ENCODE measurements around the gene FOXF1.

Gene FOXF1

GRCh38 chr16:86492961-86493629 is 17.2 kb upstream of the FOXF1 start:
- DNase-seq (ENCODE audit: low read depth in 3 of 3), result no peak

- DNase-seq (ENCODE audit: low read depth in 3 of 3), result no peak
Measured at GRCh38 chr16:86494039-86494564, 16.2 kb upstream of the FOXF1 start.

GRCh38 chr16:86494565-86495356 is 15.6 kb upstream of the FOXF1 start:
- DNase-seq (ENCODE audit: low read depth in 3 of 3), result no peak

DNA sequence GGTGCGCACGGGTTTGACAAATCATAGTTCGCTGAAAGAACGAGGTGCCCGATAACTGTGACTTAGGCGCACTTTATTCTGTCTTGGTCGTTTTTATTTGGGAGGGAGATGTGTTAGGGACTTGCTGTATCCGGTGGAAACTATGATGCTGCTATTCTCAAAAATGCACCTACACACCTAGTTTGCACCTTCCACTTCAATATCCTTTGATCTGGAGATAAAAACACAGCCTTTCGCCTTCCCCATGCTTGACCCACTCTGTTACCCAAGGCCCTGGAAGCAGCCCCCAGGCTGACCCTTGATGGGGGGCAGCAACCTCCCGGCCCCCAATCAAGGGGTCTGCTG is 15.0 kb upstream of the FOXF1 start:
- DNase-seq (ENCODE audit: low read depth in 3 of 3), result no peak

DNA sequence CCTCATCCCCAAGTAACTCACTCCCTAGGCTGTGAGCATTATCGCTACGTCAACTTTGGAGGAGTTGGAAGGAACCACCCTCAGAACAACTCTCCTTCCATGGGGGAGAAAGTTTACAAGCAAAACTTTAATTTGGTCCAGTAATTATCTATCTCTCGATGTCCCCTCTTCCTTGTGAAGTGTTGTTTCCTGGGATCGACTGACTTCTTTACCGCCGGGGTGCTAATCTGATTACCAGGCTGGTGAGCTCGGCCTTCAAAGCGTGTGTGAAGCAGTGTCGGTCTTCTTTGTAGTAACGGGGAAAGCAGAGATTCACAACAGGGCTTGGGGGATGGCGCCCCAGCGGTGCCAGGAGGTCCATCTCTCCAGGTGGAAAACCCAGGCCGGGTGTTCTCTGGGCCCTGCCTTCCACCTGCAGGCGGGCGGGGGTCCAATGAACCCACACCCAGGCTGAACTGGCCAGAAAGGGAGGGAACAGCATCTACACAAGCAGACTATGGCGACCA is 14.5 kb upstream of the FOXF1 start:
- no peak for DNase-seq (ENCODE audit: low read depth in 3 of 3)

DNA sequence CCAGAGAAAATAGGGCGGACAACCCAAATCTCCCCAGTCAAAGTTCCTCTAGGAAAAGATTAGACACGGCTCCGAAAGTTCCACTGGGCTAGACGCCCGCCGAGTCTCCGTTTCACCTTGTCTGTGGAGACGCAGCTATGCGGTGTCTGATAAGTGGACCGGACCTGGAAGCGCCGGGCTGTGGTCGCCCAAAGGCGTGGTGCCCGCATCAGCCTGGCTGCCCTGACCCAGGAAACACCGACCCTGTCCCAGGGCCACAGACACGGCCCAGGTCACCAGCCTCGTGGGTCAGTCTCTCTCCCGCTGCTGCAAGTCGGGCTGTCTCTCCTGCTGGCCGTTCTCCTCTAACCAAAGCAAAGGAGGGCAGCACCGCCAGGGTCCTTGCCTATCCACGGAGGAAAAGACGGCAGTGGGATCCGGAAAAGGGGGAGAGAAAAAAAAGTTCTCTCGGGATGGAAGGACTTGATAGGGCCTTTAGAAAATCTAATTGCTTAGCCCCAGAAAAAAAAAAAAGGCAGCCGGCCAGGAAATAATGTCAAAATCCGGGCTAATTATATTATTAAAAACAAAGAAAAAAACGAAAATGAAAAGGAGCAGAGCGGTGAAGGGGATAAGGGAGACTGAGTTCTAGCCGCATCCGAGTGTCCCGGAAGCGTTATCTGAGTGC is 13.9 kb upstream of the FOXF1 start:
- DNase-seq (ENCODE audit: low read depth in 3 of 3), result no peak

- DNase-seq (ENCODE audit: low read depth in 3 of 3), result no peak
Measured at GRCh38 chr16:86496929-86497461, 13.3 kb upstream of the FOXF1 start.

GRCh38 chr16:86497551-86498021 is 12.7 kb upstream of the FOXF1 start:
- DNase-seq (ENCODE audit: low read depth in 3 of 3), result no peak

DNA sequence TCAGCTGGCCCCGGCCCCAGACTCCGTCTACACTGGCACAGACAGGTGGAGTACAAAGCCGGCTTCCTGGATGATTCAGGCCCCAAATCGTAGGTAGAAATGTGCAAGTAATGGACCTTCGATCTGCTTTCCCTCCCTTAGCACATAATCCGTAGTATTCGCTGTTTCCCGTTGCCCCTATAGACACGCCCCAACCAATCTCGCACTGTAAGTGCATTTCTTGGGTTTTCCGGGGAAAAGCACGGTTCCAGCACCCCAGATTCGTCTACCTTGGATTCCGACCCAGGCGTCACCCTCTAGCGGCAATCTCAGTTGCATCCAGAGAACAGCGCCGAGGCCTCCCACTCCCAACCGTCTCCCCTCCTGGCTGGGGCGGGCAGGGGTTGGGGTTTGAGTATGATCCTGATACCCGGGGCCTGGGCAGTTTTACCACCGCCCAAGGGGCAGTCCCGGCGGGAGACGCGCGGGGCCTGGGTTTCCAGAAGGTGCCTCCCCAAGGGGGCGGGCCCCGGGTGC is 12.1 kb upstream of the FOXF1 start:
- DNase-seq (ENCODE audit: low read depth in 3 of 3), result no peak

DNA sequence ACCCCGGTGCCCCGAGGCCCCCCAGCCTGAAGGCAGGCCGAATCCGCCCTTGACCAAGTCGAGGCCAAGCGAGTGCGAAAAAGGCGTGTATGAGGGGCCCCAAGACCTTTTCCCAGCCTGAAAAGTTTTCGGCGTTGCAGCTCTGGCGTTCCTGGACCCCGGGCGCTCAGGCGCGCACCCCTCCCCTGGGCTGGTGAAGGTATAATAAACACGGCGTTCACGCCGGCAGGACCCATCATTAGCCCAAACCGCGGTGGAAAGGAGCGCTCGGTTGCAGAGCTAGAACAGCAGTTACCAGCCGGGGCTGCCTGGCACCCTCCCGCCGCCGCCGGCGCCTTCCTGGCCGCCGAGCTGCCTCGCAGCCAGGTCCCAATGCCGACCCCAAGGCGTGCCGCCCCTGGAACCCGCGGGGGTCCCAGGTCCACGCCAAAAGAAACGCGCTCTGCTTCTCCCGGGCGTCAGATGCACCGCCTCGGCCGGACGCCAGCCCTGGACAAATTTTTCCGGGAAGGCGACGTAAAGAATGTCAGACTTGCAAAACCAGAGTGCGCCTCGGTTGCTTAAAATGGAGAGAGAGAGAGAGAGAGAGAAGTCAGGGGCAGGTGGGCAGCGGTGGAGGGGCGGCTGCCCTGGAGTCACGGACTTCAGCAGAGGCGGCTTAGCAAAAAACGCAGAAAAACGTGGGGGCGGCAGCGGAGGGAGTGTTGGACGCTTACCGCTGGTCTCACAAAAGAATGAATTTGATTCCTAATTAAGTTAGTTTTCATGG is 11.5 kb upstream of the FOXF1 start:
- no peak for DNase-seq (ENCODE audit: low read depth in 3 of 3)

GRCh38 chr16:86499440-86499786 is 10.9 kb upstream of the FOXF1 start:
- DNase-seq (ENCODE audit: low read depth in 3 of 3), result no peak

GRCh38 chr16:86499889-86500707 is 10.2 kb upstream of the FOXF1 start:
- DNase-seq (ENCODE audit: low read depth in 3 of 3), result no peak

GRCh38 chr16:86500708-86501510 is 9.4 kb upstream of the FOXF1 start:
- DNase-seq (ENCODE audit: low read depth in 3 of 3), result no peak

DNA sequence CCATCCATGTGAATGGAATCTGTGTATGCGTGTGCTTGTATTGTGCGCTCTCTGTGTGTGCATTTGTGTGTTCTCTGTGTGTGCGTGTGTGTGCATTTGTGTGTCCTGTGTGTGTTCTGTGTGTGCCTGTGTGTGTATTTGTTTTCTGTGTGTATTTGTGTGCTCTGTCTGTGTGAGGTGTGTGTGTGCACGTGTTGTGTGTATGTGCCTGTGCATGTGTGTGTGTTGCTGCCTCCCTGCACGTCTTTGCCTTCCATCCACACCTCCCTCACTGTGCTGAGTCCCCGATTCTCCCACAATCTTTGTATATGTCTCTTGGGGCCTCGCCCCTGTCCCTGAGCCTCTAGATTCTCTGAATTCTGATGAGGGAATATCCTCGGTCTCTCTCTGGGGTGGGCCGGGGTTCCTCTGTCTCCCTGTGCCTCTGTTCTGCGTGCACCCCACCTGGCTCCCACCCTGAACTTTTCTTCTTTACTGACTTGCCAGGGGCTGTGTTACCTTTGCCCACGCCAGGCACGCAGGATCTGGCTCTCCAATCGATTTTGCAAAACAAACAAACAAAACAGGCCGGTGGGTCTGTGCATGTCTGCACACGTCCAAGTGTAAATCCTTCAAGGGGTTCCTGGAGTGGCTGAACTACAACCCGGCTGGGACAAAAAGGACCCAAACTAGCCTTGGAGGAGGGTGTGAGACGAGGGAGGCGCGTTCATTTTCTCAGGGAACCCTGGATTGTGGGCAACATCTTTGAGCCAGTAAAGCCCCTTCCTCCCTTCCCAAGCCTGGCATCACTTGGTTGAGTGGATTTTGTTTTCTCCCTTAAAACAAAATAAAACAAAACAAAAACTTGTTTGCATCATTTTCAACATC is 8.1 kb upstream of the FOXF1 start:
- no peak for DNase-seq (ENCODE audit: low read depth in 3 of 3)

DNA sequence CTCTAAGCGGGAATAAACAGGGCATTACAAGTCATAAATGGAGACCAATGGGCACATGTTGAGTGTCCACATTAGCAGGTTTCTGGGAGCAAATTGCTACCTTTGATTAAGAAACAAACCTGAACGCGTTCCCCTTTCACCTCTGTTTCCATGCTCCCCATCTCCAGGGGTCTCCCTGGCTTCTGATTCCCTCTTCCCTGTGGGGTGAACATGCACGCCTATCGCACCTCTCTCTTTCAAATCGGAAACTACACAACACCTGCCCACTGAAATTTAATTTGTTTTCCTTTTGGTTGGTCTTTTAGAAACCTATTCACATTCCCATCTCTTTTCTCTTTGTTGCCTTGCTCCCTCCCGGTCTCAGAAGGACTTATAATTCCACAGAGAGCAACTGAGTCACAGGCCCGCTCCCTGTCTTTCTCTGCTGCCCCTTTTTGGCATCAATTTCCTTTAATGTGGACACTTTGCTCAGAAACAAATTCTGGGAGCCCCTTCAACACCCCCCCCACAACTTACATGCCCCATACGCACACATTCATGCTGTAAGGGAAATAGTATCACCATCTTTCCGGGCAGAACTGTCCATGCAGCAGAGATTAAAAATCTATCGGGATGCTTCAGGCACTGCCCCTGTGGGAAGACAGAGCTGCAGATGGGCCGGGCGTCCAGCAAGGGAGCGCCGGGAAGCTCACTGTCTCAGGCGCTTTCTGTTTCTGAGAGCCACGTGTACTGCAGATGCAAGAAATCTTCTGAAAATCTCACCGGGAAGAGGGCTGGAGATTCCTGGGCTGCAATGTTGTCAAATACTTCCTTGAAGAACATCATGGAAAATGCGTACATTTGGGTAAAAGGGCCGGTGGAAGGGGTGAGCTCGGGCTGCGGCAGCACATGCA is 7.2 kb upstream of the FOXF1 start:
- DNase-seq (ENCODE audit: low read depth in 3 of 3), result no peak

DNA sequence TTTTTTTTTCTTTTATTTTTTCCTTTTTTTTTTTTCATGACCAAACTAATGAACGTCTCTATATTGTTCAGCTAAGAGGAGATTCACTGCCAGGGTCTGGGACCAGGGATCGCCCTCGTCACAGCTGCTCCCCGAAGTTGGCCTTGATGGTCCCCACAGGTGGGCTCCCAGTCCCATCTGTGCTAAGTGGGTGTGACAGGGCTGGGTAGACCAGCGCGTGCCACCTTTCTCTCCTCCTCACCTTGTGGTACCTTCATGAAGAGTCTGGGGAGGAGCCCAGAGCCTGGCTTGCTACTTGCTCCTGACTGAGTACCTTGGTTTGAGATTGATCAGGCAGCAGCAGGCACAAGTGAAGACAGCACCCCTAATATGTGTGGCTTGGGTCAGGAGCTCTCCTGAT is 6.5 kb upstream of the FOXF1 start:
- DNase-seq (ENCODE audit: low read depth in 3 of 3), result no peak
